ENCODE data around the gene SPPL2C. TPM values are rescaled to one million over a fixed set of nuclear protein-coding genes. Genes with fewer than 3 reads are reported as not detected.

The SPPL2C gene, protein sequence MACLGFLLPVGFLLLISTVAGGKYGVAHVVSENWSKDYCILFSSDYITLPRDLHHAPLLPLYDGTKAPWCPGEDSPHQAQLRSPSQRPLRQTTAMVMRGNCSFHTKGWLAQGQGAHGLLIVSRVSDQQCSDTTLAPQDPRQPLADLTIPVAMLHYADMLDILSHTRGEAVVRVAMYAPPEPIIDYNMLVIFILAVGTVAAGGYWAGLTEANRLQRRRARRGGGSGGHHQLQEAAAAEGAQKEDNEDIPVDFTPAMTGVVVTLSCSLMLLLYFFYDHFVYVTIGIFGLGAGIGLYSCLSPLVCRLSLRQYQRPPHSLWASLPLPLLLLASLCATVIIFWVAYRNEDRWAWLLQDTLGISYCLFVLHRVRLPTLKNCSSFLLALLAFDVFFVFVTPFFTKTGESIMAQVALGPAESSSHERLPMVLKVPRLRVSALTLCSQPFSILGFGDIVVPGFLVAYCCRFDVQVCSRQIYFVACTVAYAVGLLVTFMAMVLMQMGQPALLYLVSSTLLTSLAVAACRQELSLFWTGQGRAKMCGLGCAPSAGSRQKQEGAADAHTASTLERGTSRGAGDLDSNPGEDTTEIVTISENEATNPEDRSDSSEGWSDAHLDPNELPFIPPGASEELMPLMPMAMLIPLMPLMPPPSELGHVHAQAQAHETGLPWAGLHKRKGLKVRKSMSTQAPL
- total RNA-seq (not detected), polyA plus RNA-seq (under 1 TPM in 1 of 3 donors, not detected in 2; 0.60 TPM)

DNA sequence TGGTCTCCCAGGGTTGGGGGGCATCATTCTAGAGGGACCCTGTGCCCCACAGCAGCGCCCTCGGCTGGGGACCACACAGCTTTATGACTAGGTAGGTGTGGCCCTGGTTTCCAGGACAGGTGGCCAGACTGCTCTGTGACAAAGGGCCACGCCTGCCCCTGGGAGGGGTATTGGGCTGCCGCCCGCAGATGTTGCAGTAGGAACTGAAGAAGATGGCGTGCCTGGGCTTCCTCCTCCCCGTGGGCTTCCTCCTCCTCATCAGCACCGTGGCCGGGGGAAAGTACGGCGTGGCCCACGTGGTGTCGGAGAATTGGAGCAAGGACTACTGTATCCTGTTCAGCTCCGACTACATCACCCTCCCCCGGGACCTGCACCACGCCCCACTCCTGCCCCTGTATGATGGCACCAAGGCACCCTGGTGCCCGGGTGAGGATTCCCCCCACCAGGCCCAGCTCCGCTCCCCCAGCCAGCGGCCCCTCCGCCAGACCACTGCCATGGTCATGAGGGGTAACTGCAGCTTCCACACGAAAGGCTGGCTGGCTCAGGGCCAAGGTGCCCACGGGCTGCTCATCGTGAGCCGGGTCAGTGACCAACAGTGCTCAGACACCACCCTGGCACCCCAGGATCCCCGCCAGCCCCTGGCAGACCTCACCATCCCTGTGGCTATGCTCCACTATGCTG is at the start of gene SPPL2C:
Gene SPPL2C, plus strand, starts transcription at position 187 of the 681 bp plus-strand sequence. Its CDS starts 26 bp downstream, at position 213.
- TF ChIP-seq, protein P1, sequence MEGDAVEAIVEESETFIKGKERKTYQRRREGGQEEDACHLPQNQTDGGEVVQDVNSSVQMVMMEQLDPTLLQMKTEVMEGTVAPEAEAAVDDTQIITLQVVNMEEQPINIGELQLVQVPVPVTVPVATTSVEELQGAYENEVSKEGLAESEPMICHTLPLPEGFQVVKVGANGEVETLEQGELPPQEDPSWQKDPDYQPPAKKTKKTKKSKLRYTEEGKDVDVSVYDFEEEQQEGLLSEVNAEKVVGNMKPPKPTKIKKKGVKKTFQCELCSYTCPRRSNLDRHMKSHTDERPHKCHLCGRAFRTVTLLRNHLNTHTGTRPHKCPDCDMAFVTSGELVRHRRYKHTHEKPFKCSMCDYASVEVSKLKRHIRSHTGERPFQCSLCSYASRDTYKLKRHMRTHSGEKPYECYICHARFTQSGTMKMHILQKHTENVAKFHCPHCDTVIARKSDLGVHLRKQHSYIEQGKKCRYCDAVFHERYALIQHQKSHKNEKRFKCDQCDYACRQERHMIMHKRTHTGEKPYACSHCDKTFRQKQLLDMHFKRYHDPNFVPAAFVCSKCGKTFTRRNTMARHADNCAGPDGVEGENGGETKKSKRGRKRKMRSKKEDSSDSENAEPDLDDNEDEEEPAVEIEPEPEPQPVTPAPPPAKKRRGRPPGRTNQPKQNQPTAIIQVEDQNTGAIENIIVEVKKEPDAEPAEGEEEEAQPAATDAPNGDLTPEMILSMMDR (IDR thresholded peaks at IDR 0.05), result no peak
- TF ChIP-seq EP300 (IDR thresholded peaks at IDR 0.05) (no peak), POLR2A (IDR thresholded peaks at IDR 0.05) (no peak), POLR2AphosphoS5 (IDR thresholded peaks at IDR 0.05) (no peak)
- Histone ChIP-seq H3K4me3 (no peak within 1 kb of the TSS), H3K4me1 (no peaks in the 10 kb centered on the region), H3K27ac (no peak within 1 kb of the TSS), H3K9me3 (no peaks in the 10 kb centered on the region), H3K36me3 (no peaks in the 10 kb centered on the region), H3K27me3 (no peaks in the 10 kb centered on the region)
- no peak for DNase-seq
- intact Hi-C loops (cut with DNase I), result no loop called here
- 45 to 79% methylated on average over 25 of the region's 25 CpGs for WGBS, 2 donors

DNA sequence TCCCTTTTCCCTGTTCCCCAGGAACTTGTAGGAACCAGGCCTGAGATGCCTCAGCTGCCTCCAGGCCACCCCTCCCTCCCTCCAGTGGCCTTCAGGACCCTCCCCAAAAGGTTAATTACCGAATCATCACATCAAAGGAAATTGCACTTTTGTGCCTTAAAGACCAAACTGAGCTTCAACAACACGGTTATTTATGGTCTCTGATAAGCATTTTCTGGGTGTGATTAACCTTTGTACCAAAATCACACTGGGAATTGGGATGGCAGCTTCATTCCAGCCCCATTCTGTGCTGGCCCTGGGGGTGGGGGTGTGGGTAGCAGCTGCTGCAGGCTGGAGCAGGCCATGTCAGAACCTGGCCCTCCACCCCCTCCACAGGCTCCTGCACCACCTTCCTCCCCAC is 43.9 kb upstream of the SPPL2C start:
- Histone ChIP-seq H3K27me3 (peaks cover 0 to 55% (median 20%) of the 10 kb centered on the region in 3 donors), H3K4me1 (no peaks in the 10 kb centered on the region), H3K9me3 (no peaks in the 10 kb centered on the region), H3K27ac (no peak overlapping the region), H3K4me3 (no peak overlapping the region), H3K36me3 (no peaks in the 10 kb centered on the region)
- WGBS, 2 donors, result 5 to 24% methylated on average over 2 of the region's 2 CpGs
- DNase-seq, result no peak
- TF ChIP-seq POLR2AphosphoS5 (IDR thresholded peaks at IDR 0.05) (no peak), EP300 (IDR thresholded peaks at IDR 0.05) (no peak), POLR2A (IDR thresholded peaks at IDR 0.05) (no peak)
- intact Hi-C loops (cut with DNase I), result no loop called here

DNA sequence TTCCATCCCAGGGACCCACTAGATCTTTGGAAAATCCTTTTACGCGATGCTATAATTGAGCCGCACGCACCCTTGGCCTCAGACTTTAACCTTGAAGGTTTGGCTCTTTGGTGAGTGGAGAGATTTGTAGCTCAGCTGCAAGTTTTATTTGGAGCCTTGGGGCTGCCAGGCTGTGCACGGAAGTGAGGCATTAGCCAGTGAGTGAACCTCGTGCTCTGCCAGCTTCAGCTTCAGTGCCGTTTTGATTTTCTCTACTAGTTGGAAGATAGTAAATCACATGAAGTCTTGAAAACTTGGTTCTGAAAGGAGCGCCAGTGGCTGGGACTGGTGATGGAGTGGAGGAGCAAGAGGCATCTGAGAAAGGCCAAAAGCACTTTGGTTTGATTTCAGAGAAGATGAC is 43.3 kb upstream of the SPPL2C start:
- DNase-seq, result no peak
- no peak overlapping the region for H3K27ac ChIP-seq
- TF ChIP-seq, protein P1 (IDR thresholded peaks at IDR 0.05), result no peak
- TF ChIP-seq POLR2AphosphoS5 (IDR thresholded peaks at IDR 0.05) (no peak), EP300 (IDR thresholded peaks at IDR 0.05) (no peak), POLR2A (IDR thresholded peaks at IDR 0.05) (no peak)
- no peak overlapping the region for H3K4me3 ChIP-seq
- intact Hi-C loops (cut with DNase I), result no loop called here
- WGBS, 2 donors, result 38 to 61% methylated on average over 8 of the region's 8 CpGs
- H3K27me3 ChIP-seq, result peaks cover 0 to 51% (median 14%) of the 10 kb centered on the region in 3 donors
- no peaks in the 10 kb centered on the region for H3K36me3 ChIP-seq
- H3K9me3 ChIP-seq, result no peaks in the 10 kb centered on the region
- H3K4me1 ChIP-seq, result no peaks in the 10 kb centered on the region

DNA sequence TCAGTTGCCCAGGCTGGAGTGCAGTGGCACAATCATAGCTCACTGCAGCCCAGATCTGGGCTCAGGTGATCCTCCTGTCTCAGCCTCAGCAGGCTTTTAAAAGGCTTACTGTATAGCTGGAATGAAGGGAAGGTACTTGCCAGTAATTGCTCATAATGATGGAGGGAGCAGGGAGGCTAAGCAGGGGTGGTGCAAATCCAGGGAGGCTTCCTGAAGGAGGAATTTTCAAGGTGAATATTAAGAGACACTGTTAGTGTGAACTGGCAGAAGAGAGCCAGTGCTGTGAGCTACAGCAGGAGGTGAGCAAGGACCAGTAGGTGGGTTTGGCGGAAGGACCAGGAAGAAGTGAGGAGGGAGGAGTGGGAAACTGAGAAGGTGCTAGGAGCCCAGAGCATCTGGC is 35.8 kb upstream of the SPPL2C start:
- Histone ChIP-seq H3K4me1 (no peaks in the 10 kb centered on the region), H3K27me3 (peaks cover 0 to 23% (median 3%) of the 10 kb centered on the region in 3 donors), H3K4me3 (no peak overlapping the region), H3K9me3 (no peaks in the 10 kb centered on the region), H3K36me3 (no peaks in the 10 kb centered on the region), H3K27ac (no peak overlapping the region)
- intact Hi-C loops (cut with DNase I), result no loop called here
- WGBS, 2 donors, result 89 to 93% methylated on average over 1 of the region's 1 CpG
- no peak for DNase-seq
- no peak for TF ChIP-seq POLR2AphosphoS5 (IDR thresholded peaks at IDR 0.05)
- no peak for TF ChIP-seq POLR2A (IDR thresholded peaks at IDR 0.05)
- TF ChIP-seq EP300 (IDR thresholded peaks at IDR 0.05), result no peak

DNA sequence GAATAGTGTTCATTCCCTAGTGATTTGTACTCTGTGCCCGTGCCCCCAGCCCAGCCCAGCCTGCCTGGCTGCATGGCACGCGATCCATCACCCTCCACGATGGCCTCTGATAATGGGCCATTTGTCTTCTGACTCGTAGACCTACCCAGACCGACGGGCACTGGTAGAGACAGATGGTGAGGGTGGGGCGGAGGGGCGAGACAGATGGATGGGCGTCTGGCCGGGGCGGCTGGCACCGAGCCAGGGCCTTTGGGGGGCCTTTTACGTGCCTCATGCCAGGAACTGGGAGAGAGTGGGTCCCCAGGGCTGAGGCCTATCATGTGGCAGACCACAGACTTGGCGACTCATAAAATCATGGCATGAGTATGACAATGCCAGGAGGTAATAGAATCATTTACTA is 35.2 kb upstream of the SPPL2C start:
- Histone ChIP-seq H3K4me1 (no peaks in the 10 kb centered on the region), H3K4me3 (no peak overlapping the region), H3K27me3 (peaks cover 0 to 24% (median 3%) of the 10 kb centered on the region in 3 donors), H3K27ac (no peak overlapping the region), H3K9me3 (no peaks in the 10 kb centered on the region), H3K36me3 (no peaks in the 10 kb centered on the region)
- DNase-seq, result no peak
- intact Hi-C loops (cut with DNase I), result no loop called here
- TF ChIP-seq POLR2A (IDR thresholded peaks at IDR 0.05) (no peak), EP300 (IDR thresholded peaks at IDR 0.05) (no peak), POLR2AphosphoS5 (IDR thresholded peaks at IDR 0.05) (no peak)
- TF ChIP-seq, protein P1 (IDR thresholded peaks at IDR 0.05), result no peak
- 72 to 77% methylated on average over 15 of the region's 15 CpGs for WGBS, 2 donors

Data from sigmoid colon (tissue), 7 donors.